Upper lobe of right lung (tissue), 1 donor: Measurements from ENCODE around the gene CDC42BPA. TPM values are rescaled to one million over a fixed set of nuclear protein-coding genes. Genes with fewer than 3 reads are reported as not detected.

ENCODE experiments used
- ATAC-seq: fragments of 200-7000 bp; cut with Tn5 transposase; one replicate; pipeline ENCODE4 v1.9.1; 2020; ENCODE audit warnings: mild to moderate bottlenecking, moderate library complexity
- DNase-seq: peaks from one replicate; pipeline ENCODE4 v3.0.0-alpha.2; 2020
- H3K27ac ChIP-seq: fragments of 200-600 bp; one replicate; pipeline ENCODE4 v1.8.0; 2022
- H3K27me3 ChIP-seq: fragments of 200-600 bp; one replicate; pipeline ENCODE4 v1.8.0; 2022; ENCODE audit warnings: mild to moderate bottlenecking
- H3K36me3 ChIP-seq: fragments of 200-600 bp; one replicate; pipeline ENCODE4 v1.8.0; 2022
- H3K4me1 ChIP-seq: fragments of 200-600 bp; one replicate; pipeline ENCODE4 v1.8.0; 2022
- H3K4me3 ChIP-seq: fragments of 200-600 bp; one replicate; pipeline ENCODE4 v1.8.0; 2022; ENCODE audit warnings: mild to moderate bottlenecking
- H3K9me3 ChIP-seq: fragments of 200-600 bp; one replicate; pipeline ENCODE4 v1.8.0; 2022
- intact Hi-C: fragments of 100-400 bp; cut with DNase I; formaldehyde crosslinking; loops from one replicate; pipeline ENCODE4 v1.11.0; 2022
- total RNA-seq: library from RNA; stranded (reverse); fragmentation: NEBNext Ultra II Directional; extraction: Animal tissue kit (Norgen Biotek cat#: 25700); gene quantifications from one replicate; pipeline ENCODE4 v1.2.1, GENCODE V29; 2021
- TF ChIP-seq, protein P1 (sequence below): fragments of 200-600 bp; IDR thresholded peaks from one replicate; pipeline ENCODE4 v1.8.0; 2022; ENCODE audit warnings: antibody characterized with exemption
- donor health status: DM: no; HTN: yes; CAD: no; lungs with severe emphysema.

Gene CDC42BPA
- total RNA-seq, 1 donor from 2014 or later = 41.8 TPM

- H3K27ac ChIP-seq = no peak overlapping the region
- H3K9me3 ChIP-seq = no peaks in the 10 kb centered on the region
- H3K27me3 ChIP-seq = no peaks in the 10 kb centered on the region
- ATAC-seq (no peak), DNase-seq (no peak)
- H3K4me1 ChIP-seq = no peaks in the 10 kb centered on the region
- no peak overlapping the region for H3K4me3 ChIP-seq
- intact Hi-C loops = no loop called here
- H3K36me3 ChIP-seq = peaks cover 7% of the 10 kb centered on the region
- TF ChIP-seq, protein P1, sequence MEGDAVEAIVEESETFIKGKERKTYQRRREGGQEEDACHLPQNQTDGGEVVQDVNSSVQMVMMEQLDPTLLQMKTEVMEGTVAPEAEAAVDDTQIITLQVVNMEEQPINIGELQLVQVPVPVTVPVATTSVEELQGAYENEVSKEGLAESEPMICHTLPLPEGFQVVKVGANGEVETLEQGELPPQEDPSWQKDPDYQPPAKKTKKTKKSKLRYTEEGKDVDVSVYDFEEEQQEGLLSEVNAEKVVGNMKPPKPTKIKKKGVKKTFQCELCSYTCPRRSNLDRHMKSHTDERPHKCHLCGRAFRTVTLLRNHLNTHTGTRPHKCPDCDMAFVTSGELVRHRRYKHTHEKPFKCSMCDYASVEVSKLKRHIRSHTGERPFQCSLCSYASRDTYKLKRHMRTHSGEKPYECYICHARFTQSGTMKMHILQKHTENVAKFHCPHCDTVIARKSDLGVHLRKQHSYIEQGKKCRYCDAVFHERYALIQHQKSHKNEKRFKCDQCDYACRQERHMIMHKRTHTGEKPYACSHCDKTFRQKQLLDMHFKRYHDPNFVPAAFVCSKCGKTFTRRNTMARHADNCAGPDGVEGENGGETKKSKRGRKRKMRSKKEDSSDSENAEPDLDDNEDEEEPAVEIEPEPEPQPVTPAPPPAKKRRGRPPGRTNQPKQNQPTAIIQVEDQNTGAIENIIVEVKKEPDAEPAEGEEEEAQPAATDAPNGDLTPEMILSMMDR = peak; percentile 46
Observed at GRCh38 chr1:227131193-227131592, 187.1 kb downstream of the CDC42BPA start.

DNA sequence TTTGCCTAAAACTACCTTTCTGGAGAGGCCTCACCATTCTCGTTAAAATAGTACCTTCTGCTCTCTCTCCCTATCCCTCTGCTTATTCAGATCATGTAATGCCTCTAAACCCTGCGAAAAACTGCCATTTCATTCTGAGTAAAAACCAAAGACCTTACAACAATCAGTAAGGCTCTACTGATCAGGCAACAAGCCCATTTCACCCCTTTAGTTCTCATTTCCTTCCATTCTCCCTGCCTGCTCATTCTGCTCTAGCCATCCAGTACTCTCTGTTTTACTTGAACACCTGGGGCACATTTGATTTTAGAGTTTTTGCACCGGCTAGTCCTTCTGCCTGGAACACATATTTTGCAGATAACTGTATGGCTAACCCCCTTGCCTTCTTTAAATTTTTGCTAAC lies 190.4 kb downstream of the CDC42BPA start:
- no peak for ATAC-seq
- no peaks in the 10 kb centered on the region for H3K9me3 ChIP-seq
- TF ChIP-seq, protein P1 = no peak
- intact Hi-C loops = no loop called here
- H3K27me3 ChIP-seq = no peaks in the 10 kb centered on the region
- peaks cover 7% of the 10 kb centered on the region for H3K36me3 ChIP-seq
- H3K4me1 ChIP-seq = no peaks in the 10 kb centered on the region
- H3K27ac ChIP-seq = no peak overlapping the region
- DNase-seq = no peak
- H3K4me3 ChIP-seq = no peak overlapping the region

GRCh38 chr1:227125929-227126545 lies 192.3 kb downstream of the CDC42BPA start:
- TF ChIP-seq, protein P1 = no peak
- Histone ChIP-seq H3K27ac (no peak overlapping the region), H3K9me3 (no peaks in the 10 kb centered on the region), H3K36me3 (peaks cover 7% of the 10 kb centered on the region), H3K4me3 (no peak overlapping the region), H3K4me1 (no peaks in the 10 kb centered on the region), H3K27me3 (no peaks in the 10 kb centered on the region)
- intact Hi-C loops = no loop called here
- no peak for ATAC-seq
- DNase-seq = no peak

DNA sequence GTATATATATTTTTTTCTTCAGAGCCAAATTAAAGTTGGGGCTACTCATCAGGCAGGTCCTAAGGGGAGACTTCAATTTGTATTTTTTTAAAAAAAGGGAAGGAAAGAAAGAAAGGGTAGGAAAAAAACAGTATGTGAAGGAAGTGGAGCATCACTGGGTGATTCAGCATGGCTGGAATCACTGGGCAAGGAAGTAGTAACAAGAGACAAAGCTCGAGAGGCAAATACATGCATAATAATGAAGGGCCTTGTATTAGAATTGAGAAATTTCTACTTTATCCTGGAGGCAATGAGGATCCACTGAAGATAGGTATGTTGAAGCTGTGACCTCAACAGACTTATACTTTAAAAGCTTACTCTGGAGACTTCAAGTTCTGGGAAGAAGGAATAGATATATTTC lies 193.8 kb downstream of the CDC42BPA start:
- no peaks in the 10 kb centered on the region for H3K4me1 ChIP-seq
- intact Hi-C loops = no loop called here

DNA sequence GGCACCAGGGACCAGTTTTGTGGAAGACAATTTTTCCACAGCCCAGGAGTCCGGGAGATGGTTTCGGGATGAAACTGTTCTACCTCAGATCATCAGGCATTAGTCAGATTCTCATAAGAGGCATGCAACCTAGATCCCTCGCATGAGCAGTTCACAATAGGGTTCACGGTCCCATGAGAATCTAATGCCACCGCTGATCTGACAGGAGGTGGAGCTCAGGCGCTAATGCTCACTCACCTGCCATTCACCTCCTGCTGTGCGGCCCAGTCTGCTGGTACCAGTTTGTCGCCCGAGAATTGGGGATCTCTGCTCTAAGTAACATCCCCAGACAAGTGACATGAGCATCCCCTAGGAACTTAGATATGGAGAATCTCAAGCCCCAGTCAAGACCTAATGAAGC lies 197.5 kb downstream of the CDC42BPA start:
- TF ChIP-seq, protein P1 = no peak
- ATAC-seq = no peak
- no peaks in the 10 kb centered on the region for H3K27me3 ChIP-seq
- H3K36me3 ChIP-seq = peaks cover 3% of the 10 kb centered on the region
- intact Hi-C loops = no loop called here
- no peak for DNase-seq
- no peaks in the 10 kb centered on the region for H3K9me3 ChIP-seq
- H3K4me1 ChIP-seq = no peaks in the 10 kb centered on the region
- no peak overlapping the region for H3K4me3 ChIP-seq
- no peak overlapping the region for H3K27ac ChIP-seq

More for the DNA sequence above, 193.8 kb downstream of the CDC42BPA start:
- TF ChIP-seq, protein P1 = no peak
- no peaks in the 10 kb centered on the region for H3K9me3 ChIP-seq
- peaks cover 7% of the 10 kb centered on the region for H3K36me3 ChIP-seq
- no peak overlapping the region for H3K4me3 ChIP-seq
- H3K27ac ChIP-seq = no peak overlapping the region
- DNase-seq = no peak
- ATAC-seq = no peak
- H3K27me3 ChIP-seq = no peaks in the 10 kb centered on the region

GRCh38 chr1:227112538-227112937 lies 205.8 kb downstream of the CDC42BPA start:
- H3K4me1 ChIP-seq = no peaks in the 10 kb centered on the region
- intact Hi-C loops = no loop called here

More at GRCh38 chr1:227112538-227112937, 205.8 kb downstream of the CDC42BPA start:
- Histone ChIP-seq H3K36me3 (peaks cover 14% of the 10 kb centered on the region), H3K9me3 (no peaks in the 10 kb centered on the region), H3K4me3 (no peak overlapping the region), H3K27ac (no peak overlapping the region), H3K27me3 (no peaks in the 10 kb centered on the region)
- no peak for DNase-seq
- no peak for ATAC-seq
- TF ChIP-seq, protein P1 = no peak
